Stomach (tissue), 9 donors: ENCODE measurements around the gene TNFRSF14. TPM values are rescaled to one million over a fixed set of nuclear protein-coding genes. Genes with fewer than 3 reads are reported as not detected.

Experiments used
- DNase-seq, 2 donors: peaks; one replicate each; pipeline versions ENCODE4 v3.0.0 to v3.0.0-alpha.2; 2013 to 2019
- H3K27ac ChIP-seq, 5 donors: fragments of 200-600 bp in 4 of 5; sonication (generic) in 4 of 5; one replicate each; pipeline ENCODE4 v1.5.1; 2013 to 2019; ENCODE audit warnings: mild to moderate bottlenecking in 1 of 5, moderate library complexity in 1 of 5
- H3K27me3 ChIP-seq, 3 donors: fragments of 200-600 bp; sonication (generic); one replicate each; pipeline ENCODE4 v1.5.1; 2017 to 2019; ENCODE audit warnings: mixed run types in 1 of 3
- H3K36me3 ChIP-seq, 4 donors: fragments of 200-600 bp; sonication (generic); 1 replicate in 3 of 4; 2 replicates in 1 of 4; pipeline ENCODE4 v1.5.1; 2016 to 2019
- H3K4me1 ChIP-seq, 4 donors: fragments of 200-600 bp; sonication (generic); one replicate each; pipeline ENCODE4 v1.5.1; 2016 to 2019
- H3K4me3 ChIP-seq, 4 donors: fragments of 200-600 bp; sonication (generic) in 3 of 4; one replicate each; pipeline ENCODE4 v1.5.1; 2016 to 2019; ENCODE audit warnings: mild to moderate bottlenecking in 1 of 4
- H3K9me3 ChIP-seq, 4 donors: fragments of 200-600 bp; sonication (generic); one replicate each; pipeline ENCODE4 v1.5.1; 2016 to 2019
- EP300 ChIP-seq: sonication (generic); formaldehyde crosslinking; IDR thresholded peaks from one replicate; pipeline ENCODE4 v1.6.1; 2017; ENCODE audit warnings: antibody characterized with exemption
- POLR2A ChIP-seq, 4 donors: fragments of 450-650 bp; IDR thresholded peaks; one replicate each; pipeline ENCODE4 v1.6.1; 2016; ENCODE audit warnings: antibody characterized with exemption in 4 of 4, control low read depth in 2 of 4, mild to moderate bottlenecking in 1 of 4, moderate library complexity in 1 of 4
- POLR2AphosphoS5 ChIP-seq, 3 donors: sonication (generic); formaldehyde crosslinking; IDR thresholded peaks; one replicate each; pipeline ENCODE4 v1.6.1; 2016; ENCODE audit warnings: antibody characterized with exemption in 3 of 3
- WGBS, 5 donors: extraction: QIAGEN DNeasy Blood & Tissue Kit in 3 of 5; methylation state at CpG; one replicate each; pipeline versions ENCODE4 v1.1.5 to v1.1.7; 2013 to 2018; 5-methylcytosine and 5-hydroxymethylcytosine counted together
- intact Hi-C: fragments of 100-400 bp; cut with DNase I; formaldehyde crosslinking; loops from one replicate; pipeline ENCODE4 v1.15.1; 2023; ENCODE audit warnings: low total_unique reads
- polyA plus RNA-seq, 3 donors: library from polyadenylated mRNA; stranded (reverse); fragments of 200-250 nt; gene quantifications; one replicate each; pipeline ENCODE4 v1.2.3, GENCODE V29; 2013
- total RNA-seq, 5 donors: library from RNA; depleted of rRNA; stranded (reverse); fragments of >200 nt; gene quantifications; one replicate each; pipeline versions ENCODE4 v1.1.0 to v1.2.3, GENCODE V29; 2014 to 2016
- TF ChIP-seq, protein P1 (sequence below), 7 experiments: fragments of 450-650 bp in 4 of 7; fragments of 200-600 bp in 3 of 7; sonication (generic) in 3 of 7; IDR thresholded peaks; one replicate each; pipeline ENCODE4 v1.5.1; 2016 to 2019; ENCODE audit warnings: antibody characterized with exemption in 7 of 7, control low read depth in 2 of 7, mild to moderate bottlenecking in 1 of 7
- donor health status: healthy with polysubstance abuse.
- donor health status: Bipolar disorder and iron deficiency.
- donor health status: healthy.

TNFRSF14 gene
- total and polyA plus RNA-seq, 8 donors = 33.2 to 413 (median 103) TPM

DNA sequence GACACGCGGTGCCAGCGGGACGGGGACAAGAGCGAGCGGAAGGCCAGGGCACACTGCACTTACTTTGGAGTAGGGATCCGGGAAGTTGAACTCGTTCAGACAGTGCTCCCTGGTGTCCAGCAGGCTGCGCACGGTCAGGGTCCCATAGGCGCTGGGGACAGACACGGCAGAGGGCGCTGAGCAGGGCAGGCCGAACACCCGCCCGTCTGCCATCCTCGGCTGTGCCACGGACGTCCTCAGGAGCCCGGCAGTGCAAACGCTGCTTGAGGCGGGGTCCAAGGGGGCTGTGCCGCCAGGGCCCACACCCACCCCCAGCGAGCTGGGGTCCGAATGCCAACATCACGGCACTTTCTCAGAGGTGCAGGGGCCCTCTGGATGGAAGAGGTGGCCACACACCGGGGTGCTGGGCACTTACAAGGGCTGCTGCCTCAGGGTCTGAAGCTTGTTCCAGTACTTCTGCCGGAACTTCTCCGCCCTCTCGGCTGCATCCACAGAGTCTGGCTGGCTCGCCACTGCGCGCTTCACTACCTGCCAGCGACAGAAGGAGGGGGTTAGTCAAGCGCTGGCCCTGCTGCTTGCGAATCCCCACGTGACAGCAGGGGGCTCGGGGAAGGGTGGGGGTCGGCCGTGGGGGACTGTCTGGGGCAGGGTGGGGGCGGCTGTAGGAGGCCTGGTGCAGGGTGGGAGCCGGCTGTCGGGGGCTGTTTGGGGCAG is 42.1 kb upstream of the TNFRSF14 start:
- Histone ChIP-seq H3K27ac (no peak overlapping the region), H3K9me3 (no peaks in the 10 kb centered on the region), H3K4me3 (no peak overlapping the region), H3K4me1 (no peaks in the 10 kb centered on the region), H3K27me3 (no peaks in the 10 kb centered on the region), H3K36me3 (peaks cover 92 to 100% (median 100%) of the 10 kb centered on the region in 4 donors)
- intact Hi-C loops = no loop called here
- TF ChIP-seq POLR2A (IDR thresholded peaks at IDR 0.05) (no peak), POLR2AphosphoS5 (IDR thresholded peaks at IDR 0.05) (no peak), EP300 (no peak)
- TF ChIP-seq, protein P1, sequence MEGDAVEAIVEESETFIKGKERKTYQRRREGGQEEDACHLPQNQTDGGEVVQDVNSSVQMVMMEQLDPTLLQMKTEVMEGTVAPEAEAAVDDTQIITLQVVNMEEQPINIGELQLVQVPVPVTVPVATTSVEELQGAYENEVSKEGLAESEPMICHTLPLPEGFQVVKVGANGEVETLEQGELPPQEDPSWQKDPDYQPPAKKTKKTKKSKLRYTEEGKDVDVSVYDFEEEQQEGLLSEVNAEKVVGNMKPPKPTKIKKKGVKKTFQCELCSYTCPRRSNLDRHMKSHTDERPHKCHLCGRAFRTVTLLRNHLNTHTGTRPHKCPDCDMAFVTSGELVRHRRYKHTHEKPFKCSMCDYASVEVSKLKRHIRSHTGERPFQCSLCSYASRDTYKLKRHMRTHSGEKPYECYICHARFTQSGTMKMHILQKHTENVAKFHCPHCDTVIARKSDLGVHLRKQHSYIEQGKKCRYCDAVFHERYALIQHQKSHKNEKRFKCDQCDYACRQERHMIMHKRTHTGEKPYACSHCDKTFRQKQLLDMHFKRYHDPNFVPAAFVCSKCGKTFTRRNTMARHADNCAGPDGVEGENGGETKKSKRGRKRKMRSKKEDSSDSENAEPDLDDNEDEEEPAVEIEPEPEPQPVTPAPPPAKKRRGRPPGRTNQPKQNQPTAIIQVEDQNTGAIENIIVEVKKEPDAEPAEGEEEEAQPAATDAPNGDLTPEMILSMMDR (IDR thresholded peaks at IDR 0.05) = no peak
- DNase-seq = no peak
- WGBS, 5 donors = 89 to 95% (median 93%) methylated on average over 37 to 43 of the region's 43 CpGs

DNA sequence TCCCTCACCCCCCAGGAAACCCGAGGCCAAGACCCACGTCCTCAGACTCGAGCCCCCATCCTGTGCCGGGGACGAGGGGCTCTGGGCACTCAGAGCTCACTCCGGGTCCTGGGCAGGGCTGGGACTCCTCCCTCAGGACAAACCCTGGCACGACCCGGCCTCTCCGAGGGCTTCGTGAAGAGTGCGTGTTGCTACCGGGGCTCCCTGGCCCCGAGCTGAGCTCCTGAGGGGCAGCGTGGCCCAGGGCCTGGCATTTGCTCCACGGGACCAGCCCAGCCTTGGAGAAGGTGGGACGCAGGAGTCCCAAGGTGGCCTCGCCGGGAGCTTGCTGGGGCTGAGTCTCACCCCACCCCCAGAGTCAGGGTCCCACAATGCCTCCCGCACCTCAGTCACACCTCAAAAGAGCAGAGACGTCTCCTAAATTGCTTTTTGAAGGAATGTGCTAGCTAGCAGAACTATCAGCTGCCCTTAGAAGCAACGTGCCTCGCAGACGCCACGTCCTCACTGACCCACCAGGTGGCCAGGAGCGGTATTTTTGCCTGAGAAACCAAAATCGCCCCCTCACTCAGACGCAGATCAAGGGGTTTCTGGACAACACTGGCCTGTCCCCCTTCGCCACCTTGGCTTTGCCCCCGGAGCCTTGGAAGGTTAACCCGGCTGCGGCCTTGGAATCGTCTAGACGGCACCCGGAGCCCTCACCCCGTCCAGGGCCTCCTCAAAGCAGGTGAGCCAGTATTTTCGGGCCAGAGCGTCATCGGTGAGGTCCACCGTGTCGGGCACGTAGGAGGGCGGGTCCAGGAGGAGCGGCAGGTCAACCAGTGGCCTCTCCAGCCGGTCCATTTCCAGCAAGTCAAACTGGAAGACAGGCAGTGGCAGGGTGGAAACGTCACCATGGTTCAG is 41.1 kb upstream of the TNFRSF14 start:
- Histone ChIP-seq H3K9me3 (no peaks in the 10 kb centered on the region), H3K27ac (no peak overlapping the region), H3K4me3 (no peak overlapping the region), H3K27me3 (no peaks in the 10 kb centered on the region), H3K36me3 (peaks cover 93 to 100% (median 100%) of the 10 kb centered on the region in 4 donors), H3K4me1 (no peaks in the 10 kb centered on the region)
- intact Hi-C loops = no loop called here
- TF ChIP-seq POLR2AphosphoS5 (IDR thresholded peaks at IDR 0.05) (no peak), POLR2A (IDR thresholded peaks at IDR 0.05) (no peak), EP300 (no peak)
- TF ChIP-seq, protein P1 (IDR thresholded peaks at IDR 0.05) = no peak
- 91 to 95% (median 93%) methylated on average over 34 to 45 of the region's 45 CpGs for WGBS, 5 donors
- DNase-seq = no peak

DNA sequence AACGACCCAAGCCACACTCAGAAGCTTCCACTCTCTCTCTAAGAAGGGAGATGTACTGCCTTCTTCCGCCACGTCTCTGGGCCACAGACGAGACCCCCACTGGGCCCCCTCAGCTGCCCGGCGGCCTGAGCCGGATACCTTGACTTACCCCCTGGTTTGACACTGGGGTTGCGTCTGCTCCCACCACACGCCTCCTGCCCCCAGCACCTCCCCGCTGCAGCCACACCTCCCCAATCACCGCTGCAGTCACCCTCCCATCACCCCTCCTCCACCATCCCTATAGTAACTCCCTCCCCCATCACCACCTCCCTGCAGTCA is 40.4 kb upstream of the TNFRSF14 start:
- Histone ChIP-seq H3K27ac (no peak overlapping the region), H3K27me3 (no peaks in the 10 kb centered on the region), H3K9me3 (no peaks in the 10 kb centered on the region), H3K4me3 (no peak overlapping the region), H3K4me1 (no peaks in the 10 kb centered on the region), H3K36me3 (peaks cover 94 to 100% (median 100%) of the 10 kb centered on the region in 4 donors)
- intact Hi-C loops = no loop called here
- no peak for DNase-seq
- WGBS, 5 donors = 91 to 97% (median 95%) methylated on average over 10 to 11 of the region's 11 CpGs
- TF ChIP-seq POLR2A (IDR thresholded peaks at IDR 0.05) = no peak
- TF ChIP-seq EP300 = no peak
- TF ChIP-seq, protein P1 (IDR thresholded peaks at IDR 0.05) = no peak

DNA sequence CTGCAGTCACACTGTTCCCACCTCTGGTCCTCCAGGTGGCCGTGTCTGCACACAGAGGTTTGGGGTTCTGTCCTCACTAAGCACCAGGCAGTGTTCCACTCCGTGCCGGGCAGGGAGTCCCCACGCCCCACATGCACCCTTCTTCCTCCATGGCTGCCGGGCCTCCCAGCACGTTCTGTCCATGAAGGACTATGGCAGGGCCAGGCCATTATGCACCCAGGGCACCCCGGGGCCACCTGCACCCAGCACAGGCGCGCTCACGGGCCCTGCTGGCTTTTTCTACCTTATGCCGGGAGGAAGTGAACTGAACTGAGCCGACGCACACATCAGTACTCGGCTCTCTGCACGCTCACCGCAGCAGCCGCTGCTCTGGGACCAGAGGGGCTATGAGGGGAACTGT is 40.0 kb upstream of the TNFRSF14 start:
- intact Hi-C loops = no loop called here
- Histone ChIP-seq H3K4me3 (no peak overlapping the region), H3K4me1 (no peaks in the 10 kb centered on the region), H3K9me3 (no peaks in the 10 kb centered on the region), H3K36me3 (peaks cover 94 to 100% (median 100%) of the 10 kb centered on the region in 4 donors), H3K27ac (no peak overlapping the region), H3K27me3 (no peaks in the 10 kb centered on the region)
- TF ChIP-seq POLR2AphosphoS5 (IDR thresholded peaks at IDR 0.05) (no peak), EP300 (no peak), POLR2A (IDR thresholded peaks at IDR 0.05) (no peak)
- TF ChIP-seq, protein P1 (IDR thresholded peaks at IDR 0.05) = no peak
- 88 to 98% (median 94%) methylated on average over 12 to 17 of the region's 17 CpGs for WGBS, 5 donors
- DNase-seq = no peak
